Measurements from ENCODE around the gene ARHGAP4. TPM values are rescaled to one million over a fixed set of nuclear protein-coding genes. Genes with fewer than 3 reads are reported as not detected.

ARHGAP4 gene
- total RNA-seq, 1 experiment from 2014 or later = 67.4 TPM

GRCh38 chrX:153907456-153907855 is 18.6 kb downstream of the ARHGAP4 start:
- intact Hi-C loops (cut with micrococcal nuclease) = no loop called here
- TF ChIP-seq YY1 (IDR thresholded peaks at IDR 0.05; ENCODE audit: extremely low read depth, insufficient replicate concordance, low read depth, low read length) = no peak
- TF ChIP-seq ZNF274 (IDR thresholded peaks at IDR 0.05; ENCODE audit: low read depth, low read length) = no peak
- no peak for TF ChIP-seq TCF7L2 (IDR thresholded peaks at IDR 0.05; ENCODE audit: borderline replicate concordance, extremely low read depth, insufficient read depth, insufficient read length)
- TF ChIP-seq MAX (IDR thresholded peaks at IDR 0.05) = no peak
- TF ChIP-seq EZH2phosphoT487 (IDR thresholded peaks at IDR 0.05; ENCODE audit: borderline replicate concordance) = no peak
- TF ChIP-seq CTCF (IDR thresholded peaks at IDR 0.05 in 2 of 3, conservative IDR thresholded peaks at IDR 0.05 in 1 of 3; ENCODE audit: borderline replicate concordance in 1 of 3, insufficient read depth in 1 of 3, low read depth in 2 of 3, low read length in 2 of 3) = no peak
- no peak for TF ChIP-seq RAD21 (IDR thresholded peaks at IDR 0.05; ENCODE audit: low read depth)
- no peak for TF ChIP-seq EZH2 (IDR thresholded peaks at IDR 0.05)
- no peak for TF ChIP-seq SRF (IDR thresholded peaks at IDR 0.05; ENCODE audit: low read depth)
- no peak for TF ChIP-seq JUND (IDR thresholded peaks at IDR 0.05)
- TF ChIP-seq SIN3A (IDR thresholded peaks at IDR 0.05; ENCODE audit: low read depth) = no peak
- no peak for TF ChIP-seq EGR1 (IDR thresholded peaks at IDR 0.05; ENCODE audit: low read depth)
- no peak for TF ChIP-seq ELF1 (IDR thresholded peaks at IDR 0.05; ENCODE audit: borderline replicate concordance, low read depth)
- TF ChIP-seq ZBTB33 (IDR thresholded peaks at IDR 0.05; ENCODE audit: extremely low read depth, insufficient replicate concordance, low read length) = no peak
- no peaks in the 10 kb centered on the region for H3K79me2 ChIP-seq (ENCODE audit: insufficient read depth, low read length)
- H3K9me2 ChIP-seq (ENCODE audit: insufficient read depth) = no peaks in the 10 kb centered on the region
- no peak overlapping the region for H2AFZ ChIP-seq (ENCODE audit: low read depth, low read length, poor library complexity, severe bottlenecking)
- DNase-seq (ENCODE audit: low read depth, low spot score) (no peak), ATAC-seq (no peak)
- CTCF ChIA-PET = no interaction called here
- no TSS peak for BruUV-seq (replicated peaks)
- no peak overlapping the region for H3K27ac ChIP-seq (ENCODE audit: low read depth, low read length)
- no peak overlapping the region for H3K4me2 ChIP-seq (ENCODE audit: low read length)
- H3K4me1 ChIP-seq (ENCODE audit: control insufficient read depth in 1 of 2, insufficient read depth in 2 of 2, low read length in 2 of 2) = peaks cover 0 to 10% of the 10 kb centered on the region in 2 experiments; a peak in 1 of 4 replicates
- no peaks in the 10 kb centered on the region for H3K36me3 ChIP-seq (ENCODE audit: control insufficient read depth in 1 of 2, insufficient read depth in 2 of 2, low read length in 2 of 2)
- H4K20me1 ChIP-seq (ENCODE audit: insufficient read depth) = no peaks in the 10 kb centered on the region
- RAD21 ChIA-PET (ENCODE audit: low non-redundant PET in 1 of 2, low total read pairs in 2 of 2, uncharacterized antibody in 2 of 2, unreplicated experiment in 2 of 2) = no interaction called here
- no peaks in the 10 kb centered on the region for H3K27me3 ChIP-seq (ENCODE audit: insufficient read depth, low read length)
- POLR2A ChIA-PET = no interaction called here
- H3K9ac ChIP-seq (ENCODE audit: low read length) = no peak overlapping the region
- no peak overlapping the region for H3K4me3 ChIP-seq (replicated peaks in 1 of 2; ENCODE audit: low read depth in 1 of 2, low read length in 2 of 2)
- no peaks in the 10 kb centered on the region for H3K9me3 ChIP-seq (ENCODE audit: control insufficient read depth in 1 of 2, insufficient read depth in 1 of 2, low read depth in 1 of 2, low read length in 2 of 2)
